ENCODE data around the gene RASA2. TPM values are rescaled to one million over a fixed set of nuclear protein-coding genes. Genes with fewer than 3 reads are reported as not detected.

RASA2 gene
- total and polyA plus RNA-seq, 11 donors = 2.0 to 12.3 (median 3.4) TPM

GRCh38 chr3:141608438-141608837, 121.6 kb downstream of the RASA2 start:
- Histone ChIP-seq H3K36me3 (peaks cover 0 to 64% (median 45%) of the 10 kb centered on the region in 9 donors), H3K4me1 (peaks cover 0 to 18% (median 8%) of the 10 kb centered on the region in 12 donors), H3K9me3 (no peaks in the 10 kb centered on the region), H3K4me3 (no peak overlapping the region), H3K27me3 (no peaks in the 10 kb centered on the region), H3K27ac (no peak overlapping the region)
- intact Hi-C loops (cut with DNase I) = loop anchor here in 1 of 10 donors (10.0 kb wide), 1 partner anchor 126 kb away; the partner anchor contains the start of gene RNF7
- TF ChIP-seq CTCF (IDR thresholded peaks at IDR 0.05) (no peak), POLR2A (IDR thresholded peaks at IDR 0.05) (no peak)
- DNase-seq (no peak), ATAC-seq (no peak)
- 22 to 29% (median 23%) methylated on average over 6 of the region's 6 CpGs for WGBS, 4 donors

- WGBS, 4 donors = 94 to 96% (median 95%) methylated on average over 1 of the region's 1 CpG
- intact Hi-C loops (cut with DNase I) = no loop called here
- DNase-seq (no peak), ATAC-seq (no peak)
- no peaks in the 10 kb centered on the region for H3K9me3 ChIP-seq
- no peak overlapping the region for H3K27ac ChIP-seq
- H3K36me3 ChIP-seq = peaks cover 0 to 87% (median 44%) of the 10 kb centered on the region in 9 donors
- TF ChIP-seq CTCF (IDR thresholded peaks at IDR 0.05) = no peak
- no peak for TF ChIP-seq POLR2A (IDR thresholded peaks at IDR 0.05)
- no peaks in the 10 kb centered on the region for H3K27me3 ChIP-seq
- H3K4me1 ChIP-seq = peaks cover 0 to 18% (median 8%) of the 10 kb centered on the region in 12 donors
- no peak overlapping the region for H3K4me3 ChIP-seq
These were observed 124.1 kb downstream of the RASA2 start for GRCh38 chr3:141610939-141611338.

- ATAC-seq (no peak), DNase-seq (no peak)
- Histone ChIP-seq H3K27me3 (no peaks in the 10 kb centered on the region), H3K27ac (no peak overlapping the region), H3K36me3 (peaks cover 0 to 41% (median 5%) of the 10 kb centered on the region in 9 donors), H3K9me3 (no peaks in the 10 kb centered on the region), H3K4me1 (no peaks in the 10 kb centered on the region), H3K4me3 (no peak overlapping the region)
- intact Hi-C loops (cut with DNase I) = no loop called here
- TF ChIP-seq POLR2A (IDR thresholded peaks at IDR 0.05) (no peak), CTCF (IDR thresholded peaks at IDR 0.05) (no peak)
- 88 to 95% (median 92%) methylated on average over 6 of the region's 6 CpGs for WGBS, 4 donors
These were observed 131.5 kb downstream of the RASA2 start for GRCh38 chr3:141618103-141618910.

DNA sequence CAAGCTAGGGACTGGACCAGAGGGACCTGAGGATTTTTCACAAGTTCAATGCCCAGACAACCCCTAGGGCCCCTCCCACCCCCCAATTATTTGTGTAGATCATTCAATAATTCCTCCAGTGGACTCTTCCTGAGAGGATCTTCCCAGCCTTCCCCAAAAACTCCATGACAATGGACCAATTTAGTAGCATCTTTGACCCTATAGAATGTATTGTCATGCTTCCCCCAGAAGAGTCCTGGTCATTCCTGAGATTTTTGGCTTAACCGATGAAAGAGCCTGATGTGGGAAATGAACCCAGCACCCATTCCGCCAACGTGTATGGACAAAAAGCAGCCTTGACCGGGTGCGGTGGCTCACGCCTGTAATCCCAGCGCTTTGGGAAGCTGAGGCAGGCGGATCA, 132.1 kb downstream of the RASA2 start:
- WGBS, 4 donors = 92 to 98% (median 96%) methylated on average over 8 of the region's 8 CpGs
- Histone ChIP-seq H3K4me1 (no peaks in the 10 kb centered on the region), H3K36me3 (peaks cover 0 to 34% (median 2%) of the 10 kb centered on the region in 9 donors), H3K9me3 (no peaks in the 10 kb centered on the region), H3K4me3 (no peak overlapping the region), H3K27ac (no peak overlapping the region), H3K27me3 (no peaks in the 10 kb centered on the region)
- TF ChIP-seq CTCF (IDR thresholded peaks at IDR 0.05) (no peak), POLR2A (IDR thresholded peaks at IDR 0.05) (no peak)
- ATAC-seq (no peak), DNase-seq (no peak)
- intact Hi-C loops (cut with DNase I) = no loop called here
